ENCODE results near the gene RPL31.

GRCh38 chr2:100962366-100963025 lies 39.6 kb upstream of the RPL31 start:
- TF ChIP-seq CTCF (IDR thresholded peaks at IDR 0.05; ENCODE audit: low read depth, low read length), result no peak
- no peak for TF ChIP-seq MAX (IDR thresholded peaks at IDR 0.05; ENCODE audit: low read depth, low read length)
